HEK293T (cell line): ENCODE measurements around the gene INPP4A.

Experiments
- ARNT ChIP-seq: fragments of 450-650 bp; IDR thresholded peaks from 2 replicates; pipeline ENCODE4 v1.6.1; 2017; ENCODE audit warnings: mild to moderate bottlenecking
- BHLHE40 ChIP-seq: fragments of 450-650 bp; IDR thresholded peaks from 2 replicates; pipeline ENCODE4 v1.6.1; 2016; ENCODE audit warnings: mild to moderate bottlenecking, moderate library complexity, borderline replicate concordance
- FOXA1 ChIP-seq: fragments of 450-650 bp; IDR thresholded peaks from 2 replicates; pipeline ENCODE4 v1.6.1; 2016; ENCODE audit warnings: mild to moderate bottlenecking
- FOXK2 ChIP-seq: fragments of 450-650 bp; IDR thresholded peaks from 2 replicates; pipeline ENCODE4 v1.6.1; 2016; ENCODE audit warnings: mild to moderate bottlenecking
- HDGF ChIP-seq: fragments of 450-650 bp; IDR thresholded peaks from 2 replicates; pipeline ENCODE4 v1.6.1; 2017; ENCODE audit warnings: antibody characterized with exemption, borderline replicate concordance
- LEF1 ChIP-seq: fragments of 450-650 bp; IDR thresholded peaks from 2 replicates; pipeline ENCODE4 v1.6.1; 2017; ENCODE audit warnings: mild to moderate bottlenecking, borderline replicate concordance
- NFRKB ChIP-seq: fragments of 450-650 bp; IDR thresholded peaks from 2 replicates; pipeline ENCODE4 v1.6.1; 2016; ENCODE audit warnings: mild to moderate bottlenecking, moderate library complexity
- PKNOX1 ChIP-seq: fragments of 450-650 bp; IDR thresholded peaks from 2 replicates; pipeline ENCODE4 v1.6.1; 2016
- SP1 ChIP-seq: fragments of 450-650 bp; IDR thresholded peaks from 2 replicates; pipeline ENCODE4 v1.6.1; 2017
- ZNF384 ChIP-seq: fragments of 450-650 bp; IDR thresholded peaks from 2 replicates; pipeline ENCODE4 v1.6.1; 2016

- TF ChIP-seq SP1 (no peak), HDGF (no peak), BHLHE40 (no peak), NFRKB (no peak), LEF1 (no peak), ZNF384 (peak; percentile 92), ARNT (no peak), FOXA1 (no peak), PKNOX1 (no peak), FOXK2 (no peak)
Measured at GRCh38 chr2:98412751-98413458, 31.8 kb upstream of the INPP4A start.
